Measurements from ENCODE around the gene TTC9B.

GRCh38 chr19:40229484-40229883, 11.3 kb upstream of the TTC9B start:
- TF ChIP-seq SIN3A (IDR thresholded peaks at IDR 0.05; ENCODE audit: borderline replicate concordance, insufficient read depth, low read length): no peak
- no peak for TF ChIP-seq TAF1 (IDR thresholded peaks at IDR 0.05; ENCODE audit: borderline replicate concordance, insufficient read depth, low read length)
